SK-N-MC (cell line): Measurements from ENCODE around the gene PRELP.

Source experiments
- EZH2 ChIP-seq: fragments of 200-600 bp; sonication (generic); IDR thresholded peaks from one replicate; pipeline ENCODE4 v1.6.1; 2017; ENCODE audit warnings: antibody characterized with exemption
- POLR2AphosphoS5 ChIP-seq: IDR thresholded peaks from 2 replicates; pipeline ENCODE4 v1.6.1; 2012; ENCODE audit warnings: mild to moderate bottlenecking, low read depth, low read length, borderline replicate concordance

GRCh38 chr1:203526572-203526971 lies 51.0 kb downstream of the PRELP start:
- TF ChIP-seq EZH2: no peak
- no peak for TF ChIP-seq POLR2AphosphoS5
